GM18505 (cell line): ENCODE measurements around the gene SS18.

Experiments used
- ATAC-seq: cut with Tn5 transposase; IDR thresholded peaks from one replicate; pipeline ENCODE4 v1.9.1; 2021; ENCODE audit not compliant: unreplicated experiment
- POLR2A ChIP-seq: IDR thresholded peaks from 4 replicates; pipeline ENCODE4 v1.6.1; 2011; ENCODE audit warnings: borderline replicate concordance; ENCODE audit not compliant: insufficient read depth, insufficient read length; ENCODE audit errors: extremely low read depth

The SS18 gene

GRCh38 chr18:26005950-26006349, 84.5 kb downstream of the SS18 start:
- ATAC-seq: no peak

GRCh38 chr18:26004832-26005231, 85.6 kb downstream of the SS18 start:
- no peak for ATAC-seq
- no peak for TF ChIP-seq POLR2A

More at GRCh38 chr18:26005950-26006349, 84.5 kb downstream of the SS18 start:
- TF ChIP-seq POLR2A: no peak

- ATAC-seq: no peak
- no peak for TF ChIP-seq POLR2A
These were observed 86.6 kb downstream of the SS18 start for GRCh38 chr18:26003817-26004216.

- TF ChIP-seq POLR2A: no peak
- no peak for ATAC-seq
These were observed 87.1 kb downstream of the SS18 start for GRCh38 chr18:26003356-26003755.

GRCh38 chr18:26002375-26002910, 88.0 kb downstream of the SS18 start:
- no peak for ATAC-seq
- TF ChIP-seq POLR2A: no peak

GRCh38 chr18:25998461-25998860, 92.0 kb downstream of the SS18 start:
- TF ChIP-seq POLR2A: no peak
- no peak for ATAC-seq

- ATAC-seq: no peak
- TF ChIP-seq POLR2A: no peak
These were observed 97.8 kb downstream of the SS18 start for GRCh38 chr18:25992566-25992965.

- TF ChIP-seq POLR2A: no peak
- no peak for ATAC-seq
These were observed 99.9 kb downstream of the SS18 start for GRCh38 chr18:25990473-25990872.

GRCh38 chr18:25985707-25986394, 104.6 kb downstream of the SS18 start:
- TF ChIP-seq POLR2A: no peak
- ATAC-seq: no peak

- TF ChIP-seq POLR2A: no peak
- no peak for ATAC-seq
These were observed 106.7 kb downstream of the SS18 start for GRCh38 chr18:25983730-25984129.

- no peak for ATAC-seq
These were observed 107.5 kb downstream of the SS18 start for GRCh38 chr18:25982961-25983360.

GRCh38 chr18:25982153-25982552, 108.3 kb downstream of the SS18 start:
- TF ChIP-seq POLR2A: no peak
- no peak for ATAC-seq

More at GRCh38 chr18:25982961-25983360, 107.5 kb downstream of the SS18 start:
- TF ChIP-seq POLR2A: no peak

GRCh38 chr18:25979369-25980040, 110.9 kb downstream of the SS18 start:
- no peak for ATAC-seq
- no peak for TF ChIP-seq POLR2A

GRCh38 chr18:25976554-25976953, 113.9 kb downstream of the SS18 start:
- ATAC-seq: no peak
- TF ChIP-seq POLR2A: no peak

- TF ChIP-seq POLR2A: no peak
These were observed 115.8 kb downstream of the SS18 start for GRCh38 chr18:25974630-25975077.

More at GRCh38 chr18:25974630-25975077, 115.8 kb downstream of the SS18 start:
- ATAC-seq: no peak
